Esophagus (tissue), 2 donors: ENCODE results near the gene GFM1. TPM values are rescaled to one million over a fixed set of nuclear protein-coding genes. Genes with fewer than 3 reads are reported as not detected.

Experiments
- H3K27ac ChIP-seq, 2 donors: one replicate each; pipeline ENCODE4 v1.5.1; 2013; ENCODE audit warnings: low read depth in 2 of 2, mild to moderate bottlenecking in 2 of 2, inconsistent platforms in 1 of 2, low read length in 1 of 2, moderate library complexity in 1 of 2
- H3K27me3 ChIP-seq, 2 donors: one replicate each; pipeline ENCODE4 v1.6.1; 2013; ENCODE audit warnings: low read length in 2 of 2, control low read depth in 1 of 2, mild to moderate bottlenecking in 1 of 2; ENCODE audit not compliant: insufficient read depth in 2 of 2, control insufficient read depth in 1 of 2
- H3K36me3 ChIP-seq, 2 donors: one replicate each; pipeline ENCODE4 v1.6.1; 2013; ENCODE audit warnings: low read length in 1 of 2; ENCODE audit not compliant: control insufficient read depth in 2 of 2, insufficient read depth in 2 of 2
- H3K4me1 ChIP-seq, 2 donors: one replicate each; pipeline ENCODE4 v1.6.1; 2013; ENCODE audit warnings: low read length in 1 of 2; ENCODE audit not compliant: control insufficient read depth in 2 of 2, insufficient read depth in 2 of 2
- H3K4me3 ChIP-seq, 2 donors: one replicate each; pipeline ENCODE4 v1.5.1; 2013; ENCODE audit warnings: low read length in 2 of 2, mild to moderate bottlenecking in 2 of 2, low read depth in 1 of 2, moderate library complexity in 1 of 2
- H3K9me3 ChIP-seq, 2 donors: one replicate each; pipeline ENCODE4 v1.6.1; 2013; ENCODE audit warnings: mild to moderate bottlenecking in 2 of 2, low read depth in 1 of 2, low read length in 1 of 2, moderate library complexity in 1 of 2; ENCODE audit not compliant: control insufficient read depth in 2 of 2, insufficient read depth in 1 of 2
- WGBS, 2 donors: extraction: QIAGEN DNeasy Blood & Tissue Kit; methylation state at CpG; one replicate each; pipeline ENCODE4 v1.1.7; 2013; 5-methylcytosine and 5-hydroxymethylcytosine counted together
- polyA plus RNA-seq, 2 donors: library from polyadenylated mRNA; stranded (reverse); fragments of 200-250 nt; gene quantifications; one replicate each; pipeline ENCODE4 v1.2.3, GENCODE V29; 2013
- donor health status: healthy with polysubstance abuse.
- donor health status: Bipolar disorder and iron deficiency.

The GFM1 gene
- polyA plus RNA-seq, 2 donors, result 7.5 to 16.9 TPM

DNA sequence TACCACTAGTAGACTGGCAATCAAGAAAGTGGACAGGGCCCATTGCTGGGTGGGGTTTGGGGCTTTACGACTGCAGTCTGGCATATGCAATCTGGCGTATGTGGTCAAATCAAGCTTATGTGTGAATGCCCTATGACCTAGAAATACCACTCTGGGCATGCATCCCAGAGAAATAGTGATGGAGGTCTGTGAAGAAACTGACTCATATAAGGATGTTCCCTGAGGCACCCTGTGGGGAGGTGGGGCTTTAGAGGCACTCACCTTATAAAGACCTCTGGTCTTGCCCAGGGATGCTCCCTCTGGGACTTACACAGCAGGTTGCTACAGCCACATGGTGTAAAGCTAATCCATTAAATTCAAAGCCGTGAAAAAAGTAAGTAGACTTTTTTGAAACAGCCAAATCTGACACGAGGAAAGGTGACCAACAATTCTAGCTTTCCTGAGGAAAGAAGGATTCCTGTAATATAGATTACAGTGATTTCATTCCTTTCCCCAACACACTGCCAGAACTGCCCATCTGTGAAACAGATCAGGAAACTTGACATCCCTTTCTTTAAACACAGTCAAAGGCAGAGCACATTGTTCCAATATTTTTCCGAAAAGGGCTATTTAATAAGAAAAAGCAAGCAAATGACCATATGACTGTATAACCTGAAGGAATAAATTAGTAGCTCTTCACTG, 74.3 kb downstream of the GFM1 start:
- Histone ChIP-seq H3K9me3 (no peaks in the 10 kb centered on the region), H3K36me3 (peaks cover 0 to 2% of the 10 kb centered on the region in 2 donors), H3K27me3 (no peaks in the 10 kb centered on the region), H3K4me3 (no peak overlapping the region), H3K27ac (no peak overlapping the region), H3K4me1 (peaks cover 1 to 2% of the 10 kb centered on the region in 2 donors)
- 67 to 79% methylated on average over 5 of the region's 5 CpGs for WGBS, 2 donors

DNA sequence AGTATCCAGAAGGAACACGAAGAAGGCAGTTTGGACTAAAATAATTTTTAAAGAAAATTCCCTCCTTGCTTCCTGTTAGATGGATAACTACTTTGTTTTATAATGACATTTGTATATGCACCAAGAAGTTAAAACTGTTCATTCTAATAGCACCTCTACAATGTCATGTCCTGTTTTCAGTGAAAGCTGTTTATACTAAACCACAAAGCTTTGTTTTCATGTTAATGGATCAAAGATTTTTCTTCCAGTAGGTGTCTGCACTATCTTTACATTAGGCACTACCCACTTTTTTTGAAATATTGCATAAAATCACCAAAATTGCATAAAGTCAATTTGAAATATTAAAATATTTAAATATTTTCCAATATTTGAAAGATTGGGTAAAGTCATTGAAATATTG, 77.8 kb downstream of the GFM1 start:
- Histone ChIP-seq H3K9me3 (no peaks in the 10 kb centered on the region), H3K27ac (no peak overlapping the region), H3K4me3 (no peak overlapping the region), H3K4me1 (peaks cover 1 to 2% of the 10 kb centered on the region in 2 donors), H3K36me3 (no peaks in the 10 kb centered on the region), H3K27me3 (no peaks in the 10 kb centered on the region)
- 89 to 93% methylated on average over 1 of the region's 1 CpG for WGBS, 2 donors

DNA sequence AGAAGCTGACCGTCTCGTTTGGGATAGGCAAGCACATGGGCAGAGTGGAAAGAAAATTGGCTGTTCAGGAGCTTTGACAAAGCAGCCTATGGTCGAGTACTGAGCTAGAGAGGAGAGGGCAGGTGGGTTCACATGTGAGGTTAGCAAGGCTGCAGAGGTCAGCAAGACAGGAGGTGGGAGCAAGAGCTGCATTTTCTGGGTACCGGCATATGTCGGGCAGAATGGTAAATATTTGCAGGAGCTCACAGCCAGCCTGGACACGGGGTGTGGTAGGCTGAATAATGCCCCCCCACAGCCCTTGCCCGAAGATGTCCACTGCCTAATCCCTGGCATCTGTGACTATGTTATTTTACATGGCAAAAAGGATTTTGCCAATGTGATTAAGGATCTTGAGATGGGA, 79.7 kb downstream of the GFM1 start:
- H3K9me3 ChIP-seq, result no peaks in the 10 kb centered on the region
- H3K4me1 ChIP-seq, result peaks cover 0 to 1% of the 10 kb centered on the region in 2 donors
- no peak overlapping the region for H3K4me3 ChIP-seq
- H3K36me3 ChIP-seq, result no peaks in the 10 kb centered on the region
- H3K27me3 ChIP-seq, result no peaks in the 10 kb centered on the region
- no peak overlapping the region for H3K27ac ChIP-seq
- 88 to 94% methylated on average over 7 of the region's 7 CpGs for WGBS, 2 donors

DNA sequence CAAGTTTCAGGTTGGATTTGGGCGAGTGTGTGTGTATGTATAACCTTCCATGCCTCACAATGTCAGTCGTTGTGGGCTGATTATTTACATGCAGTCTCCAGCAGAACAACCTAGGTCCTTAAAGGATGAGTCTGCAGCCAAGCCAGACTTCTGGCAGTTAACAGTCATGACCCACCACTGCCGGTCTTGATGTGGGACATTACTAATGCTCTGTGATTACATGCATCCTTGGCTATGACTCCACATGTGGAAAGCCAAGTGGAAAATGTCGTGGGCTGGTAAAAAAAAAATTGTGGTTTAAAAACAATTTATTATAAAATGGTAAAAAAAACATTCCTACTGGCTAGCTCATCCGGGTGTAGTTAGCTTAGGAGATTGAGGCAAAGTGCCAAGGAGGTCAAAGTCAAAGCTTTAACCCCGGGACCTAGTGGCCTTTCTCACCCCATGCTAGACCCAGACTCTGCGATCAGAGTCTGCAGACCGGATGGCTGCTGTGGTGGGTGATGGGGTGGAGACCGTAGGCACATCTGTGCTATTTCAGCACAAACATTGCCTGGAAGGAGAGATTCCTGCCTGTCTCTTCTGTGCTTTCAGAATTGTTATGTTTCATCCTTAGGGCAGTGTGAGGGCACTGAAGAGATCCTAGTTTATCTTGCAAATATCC, 81.2 kb downstream of the GFM1 start:
- Histone ChIP-seq H3K27ac (peak overlapping the region; percentile 58 to 71), H3K36me3 (no peaks in the 10 kb centered on the region), H3K4me3 (no peak overlapping the region), H3K9me3 (no peaks in the 10 kb centered on the region), H3K27me3 (no peaks in the 10 kb centered on the region), H3K4me1 (peaks cover 0 to 1% of the 10 kb centered on the region in 2 donors)
- 32 to 35% methylated on average over 9 of the region's 9 CpGs for WGBS, 2 donors

DNA sequence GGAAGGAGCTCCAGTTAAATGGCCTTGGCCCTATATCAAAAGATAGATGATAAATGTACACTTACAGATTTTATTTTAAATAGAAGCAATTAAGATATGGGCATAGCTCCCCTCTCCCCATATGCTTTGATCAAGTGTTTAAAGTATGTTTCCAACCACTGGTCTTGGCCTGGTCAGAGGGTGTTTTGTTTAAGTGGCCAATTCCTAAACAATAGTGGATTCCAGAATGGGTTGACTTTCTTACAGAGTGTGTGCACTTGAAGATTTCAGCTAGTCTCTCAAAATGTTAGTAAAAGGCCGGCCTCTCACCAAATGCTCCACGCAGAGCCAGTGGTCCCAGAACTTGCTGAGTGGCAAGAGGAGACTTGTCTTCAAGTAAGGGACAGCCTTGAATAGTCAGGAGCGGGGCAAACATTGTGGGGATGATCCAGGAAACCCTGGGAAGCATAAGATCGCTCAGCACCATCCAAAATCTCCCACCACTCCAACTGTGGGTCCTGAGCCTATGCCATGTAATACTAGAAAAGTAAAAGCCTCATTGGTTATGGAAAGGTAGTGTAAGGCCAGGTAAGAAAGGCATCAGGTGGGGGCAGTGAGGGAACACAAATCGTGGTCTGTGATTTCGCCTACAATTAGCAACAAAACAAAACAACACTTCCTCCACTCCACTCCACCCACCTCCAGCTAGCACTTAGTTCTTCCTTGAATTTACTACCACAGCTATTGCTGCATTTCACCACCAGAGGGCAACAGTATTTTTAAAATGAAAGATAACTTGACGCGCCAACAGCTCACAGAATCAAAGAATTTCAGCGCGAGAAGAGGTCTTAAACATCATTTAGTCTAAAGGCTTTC, 83.1 kb downstream of the GFM1 start:
- Histone ChIP-seq H3K9me3 (no peaks in the 10 kb centered on the region), H3K4me3 (peak overlapping the region in 1 of 2 donors; percentile 4), H3K36me3 (no peaks in the 10 kb centered on the region), H3K4me1 (peaks cover 0 to 1% of the 10 kb centered on the region in 2 donors), H3K27me3 (no peaks in the 10 kb centered on the region), H3K27ac (peak overlapping the region in 1 of 2 donors; percentile 53)
- WGBS, 2 donors, result 30 to 31% methylated on average over 10 of the region's 10 CpGs

DNA sequence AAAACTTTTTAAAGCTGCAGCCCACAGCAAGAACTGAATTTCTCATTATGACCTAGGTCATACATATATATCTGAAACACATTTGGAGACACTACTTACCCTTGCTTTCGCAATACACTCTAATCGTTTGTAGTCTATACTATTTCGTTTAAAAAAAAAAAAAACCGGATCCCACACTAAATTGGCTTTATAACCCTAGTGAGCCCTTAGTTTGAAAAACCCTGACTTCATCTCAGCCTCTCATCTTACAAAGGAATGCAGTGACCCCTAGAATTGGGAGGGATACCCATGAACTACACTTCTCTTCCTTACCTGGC, 83.7 kb downstream of the GFM1 start:
- Histone ChIP-seq H3K9me3 (no peaks in the 10 kb centered on the region), H3K4me1 (peaks cover 0 to 1% of the 10 kb centered on the region in 2 donors), H3K4me3 (peak overlapping the region in 1 of 2 donors; percentile 4), H3K27me3 (no peaks in the 10 kb centered on the region), H3K36me3 (no peaks in the 10 kb centered on the region), H3K27ac (no peak overlapping the region)
- 41 to 46% methylated on average over 4 of the region's 4 CpGs for WGBS, 2 donors

DNA sequence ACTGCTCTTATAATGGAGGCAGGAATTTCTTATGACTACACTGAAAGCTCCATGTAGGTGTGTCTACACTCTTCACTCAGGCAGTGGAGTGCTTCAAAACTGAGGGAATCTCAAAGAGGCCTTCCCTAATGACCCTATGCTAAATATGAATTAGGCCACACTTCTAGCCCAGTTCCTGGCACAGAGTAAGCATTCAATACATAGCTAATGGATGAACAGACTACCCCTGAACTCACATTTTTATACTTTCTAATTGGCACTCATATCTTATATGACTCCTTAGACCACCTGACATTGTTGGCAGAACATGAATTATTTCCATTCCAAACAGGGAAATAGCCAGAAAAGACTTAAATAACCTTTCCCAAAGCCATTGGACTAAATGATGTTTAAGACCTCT, 84.5 kb downstream of the GFM1 start:
- Histone ChIP-seq H3K9me3 (no peaks in the 10 kb centered on the region), H3K4me1 (no peaks in the 10 kb centered on the region), H3K36me3 (no peaks in the 10 kb centered on the region), H3K4me3 (no peak overlapping the region), H3K27ac (no peak overlapping the region), H3K27me3 (no peaks in the 10 kb centered on the region)

DNA sequence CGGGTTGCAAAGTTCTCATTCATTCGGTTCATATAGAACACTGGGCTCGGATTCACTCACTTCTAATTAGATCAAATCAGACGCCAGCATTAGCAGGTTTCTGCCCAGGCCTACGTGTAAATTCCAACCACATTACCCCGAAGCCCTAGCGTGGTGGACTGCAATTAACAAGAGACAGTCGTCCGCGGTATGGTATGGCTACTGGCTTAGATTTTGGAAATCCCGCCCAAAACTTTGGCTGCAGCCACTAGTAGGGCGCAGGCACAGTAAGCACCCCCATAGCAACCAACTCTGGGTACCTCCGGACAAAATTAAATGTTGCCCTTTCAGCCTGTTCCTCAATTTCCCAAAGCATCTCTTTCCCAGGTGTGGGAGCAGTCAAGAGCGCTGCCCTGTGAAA, 87.2 kb downstream of the GFM1 start:
- Histone ChIP-seq H3K27ac (peak overlapping the region; percentile 6 to 27), H3K4me3 (peak overlapping the region; percentile 51 to 61), H3K9me3 (peaks cover 0 to 4% of the 10 kb centered on the region in 2 donors), H3K4me1 (no peaks in the 10 kb centered on the region), H3K27me3 (no peaks in the 10 kb centered on the region), H3K36me3 (no peaks in the 10 kb centered on the region)
- WGBS, 2 donors, result 53 to 55% methylated on average over 14 of the region's 14 CpGs

DNA sequence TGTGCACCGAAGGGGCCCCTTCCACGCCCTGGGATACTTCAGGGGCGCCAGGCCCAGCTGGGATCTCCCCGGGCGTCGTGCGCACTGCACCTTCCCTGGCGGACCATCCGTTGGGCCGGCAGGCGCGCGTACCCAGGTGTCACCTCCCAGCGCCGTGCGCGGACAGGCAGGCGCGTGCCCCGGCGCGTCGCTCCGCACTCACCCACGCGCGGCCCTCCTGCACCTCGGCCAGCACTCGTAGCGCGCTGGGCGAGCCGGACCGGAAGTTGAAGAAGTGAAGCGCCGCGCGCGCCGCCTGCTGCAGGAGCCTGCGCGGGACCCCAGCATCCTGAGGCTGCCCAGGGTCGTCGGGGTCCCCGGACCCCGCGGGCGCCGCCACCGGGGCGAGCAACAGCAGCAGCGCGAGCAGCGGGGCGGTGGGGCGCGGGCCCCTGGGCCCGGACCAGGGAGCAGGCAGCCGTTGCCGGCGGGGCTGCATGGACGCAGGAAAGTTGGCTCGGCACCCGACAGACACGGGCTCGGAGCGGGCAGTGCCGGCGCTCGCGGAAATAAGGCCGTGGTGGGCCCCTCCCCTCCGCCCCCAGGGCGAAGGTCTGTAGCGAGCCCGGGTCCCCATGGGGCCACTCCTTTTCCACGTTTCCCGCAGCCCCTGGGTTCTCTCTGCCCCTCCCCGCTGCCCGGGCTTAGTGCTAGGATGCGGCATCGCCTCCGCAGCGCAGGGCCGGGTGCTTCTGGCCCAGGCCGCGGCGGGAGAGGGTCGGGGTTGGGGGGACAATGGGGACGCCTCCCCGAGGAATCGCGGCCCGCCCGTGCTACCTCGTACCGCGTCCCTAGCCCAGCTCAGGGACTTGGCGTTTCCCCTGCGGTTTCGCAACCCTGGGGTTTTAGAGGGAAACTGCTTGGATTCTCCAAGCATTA, 87.9 kb downstream of the GFM1 start, which contains the start of gene RARRES1:
Gene RARRES1, minus strand, starts transcription at position 520 of the 918 bp plus-strand sequence. Its CDS starts 42 bp downstream, at position 478.
- H3K36me3 ChIP-seq, result no peaks in the 10 kb centered on the region
- WGBS, 2 donors, result 3 to 4% methylated on average over 81 to 101 of the region's 101 CpGs

More for the DNA sequence above, 87.9 kb downstream of the GFM1 start, which contains the start of gene RARRES1:
- Histone ChIP-seq H3K27ac (peak within 1 kb of the TSS; percentile 62 to 71), H3K27me3 (no peaks in the 10 kb centered on the region), H3K4me1 (no peaks in the 10 kb centered on the region), H3K4me3 (peak within 1 kb of the TSS; percentile 51 to 61), H3K9me3 (peaks cover 0 to 4% of the 10 kb centered on the region in 2 donors)
